ENCODE measurements around the gene ZNF785. TPM values are rescaled to one million over a fixed set of nuclear protein-coding genes. Genes with fewer than 3 reads are reported as not detected.

ZNF785 gene
- total RNA-seq, 3 donors from 2014 or later (not counting 1 experiment from before 2014, with no cell fraction given) = 7.5 to 15.2 (median 10.4) TPM

GRCh38 chr16:30609002-30609925 lies 23.8 kb upstream of the ZNF785 start:
- TF ChIP-seq CTCF (IDR thresholded peaks at IDR 0.05) = no peak

GRCh38 chr16:30606004-30606403 lies 20.5 kb upstream of the ZNF785 start:
- Mint-ChIP-seq H3K9me3 (no peaks in the 10 kb centered on the region), H3K27me3 (ENCODE audit: low read depth in 2 of 2) (no peaks in the 10 kb centered on the region), H3K36me3 (no peaks in the 10 kb centered on the region), H3K4me1 (peaks cover 5 to 14% of the 10 kb centered on the region in 2 donors), H3K27ac (no peak overlapping the region), H3K4me3 (no peak overlapping the region)
- 88% methylated on average over 1 of the region's 3 CpGs for WGBS (ENCODE audit: insufficient coverage)
- Histone ChIP-seq H3K27ac (ENCODE audit: low read length) (no peak overlapping the region), H3K4me1 (ENCODE audit: control insufficient read depth, insufficient read depth, low read length) (peaks cover 20% of the 10 kb centered on the region), H3K9me3 (ENCODE audit: control insufficient read depth, insufficient read depth, low read length) (no peaks in the 10 kb centered on the region), H3K4me3 (ENCODE audit: low read length) (no peak overlapping the region), H3K36me3 (ENCODE audit: control insufficient read depth, insufficient read depth, low read length) (peaks cover 26% of the 10 kb centered on the region), H3K27me3 (ENCODE audit: control insufficient read depth, insufficient read depth, low read length) (no peaks in the 10 kb centered on the region)
- TF ChIP-seq CTCF (IDR thresholded peaks at IDR 0.05) = no peak
- intact Hi-C loops (cut with micrococcal nuclease) = no loop called here
- ATAC-seq (no peak), DNase-seq (no peak)

More at GRCh38 chr16:30609002-30609925, 23.8 kb upstream of the ZNF785 start:
- Histone ChIP-seq H3K4me1 (ENCODE audit: control insufficient read depth, insufficient read depth, low read length) (peaks cover 20% of the 10 kb centered on the region), H3K36me3 (ENCODE audit: control insufficient read depth, insufficient read depth, low read length) (peaks cover 10% of the 10 kb centered on the region), H3K4me3 (ENCODE audit: low read length) (peak overlapping the region; percentile 62), H3K27me3 (ENCODE audit: control insufficient read depth, insufficient read depth, low read length) (no peaks in the 10 kb centered on the region), H3K27ac (ENCODE audit: low read length) (peak overlapping the region; percentile 82), H3K9me3 (ENCODE audit: control insufficient read depth, insufficient read depth, low read length) (no peaks in the 10 kb centered on the region)
- Mint-ChIP-seq H3K9me3 (no peaks in the 10 kb centered on the region), H3K4me1 (peaks cover 5 to 14% of the 10 kb centered on the region in 2 donors), H3K4me3 (peak overlapping the region; percentile 96), H3K27me3 (ENCODE audit: low read depth in 2 of 2) (no peaks in the 10 kb centered on the region), H3K27ac (peak overlapping the region; percentile 91 to 96), H3K36me3 (no peaks in the 10 kb centered on the region)
- peak in 1 of 2 donors; percentile 58 for DNase-seq
- intact Hi-C loops (cut with micrococcal nuclease) = no loop called here
- peak in 2 of 3 donors; percentile 41 to 62 for ATAC-seq
- 20% methylated on average over 39 of the region's 40 CpGs for WGBS (ENCODE audit: insufficient coverage)

- no peak overlapping the region for H3K27ac ChIP-seq (ENCODE audit: low read length)
- Mint-ChIP-seq H3K36me3 (no peaks in the 10 kb centered on the region), H3K4me1 (peaks cover under 1 to 9% of the 10 kb centered on the region in 2 donors), H3K9me3 (no peaks in the 10 kb centered on the region), H3K27ac (no peak overlapping the region), H3K4me3 (no peak overlapping the region), H3K27me3 (ENCODE audit: low read depth in 2 of 2) (no peaks in the 10 kb centered on the region)
- intact Hi-C loops (cut with micrococcal nuclease) = no loop called here
- H3K4me1 ChIP-seq (ENCODE audit: control insufficient read depth, insufficient read depth, low read length) = peaks cover 13% of the 10 kb centered on the region
- no peak for ATAC-seq
- H3K27me3 ChIP-seq (ENCODE audit: control insufficient read depth, insufficient read depth, low read length) = no peaks in the 10 kb centered on the region
- no peak overlapping the region for H3K4me3 ChIP-seq (ENCODE audit: low read length)
- WGBS (ENCODE audit: insufficient coverage) = 91% methylated on average over 15 of the region's 15 CpGs
- no peaks in the 10 kb centered on the region for H3K9me3 ChIP-seq (ENCODE audit: control insufficient read depth, insufficient read depth, low read length)
- no peak for DNase-seq
- H3K36me3 ChIP-seq (ENCODE audit: control insufficient read depth, insufficient read depth, low read length) = peaks cover 26% of the 10 kb centered on the region
- no peak for TF ChIP-seq CTCF (IDR thresholded peaks at IDR 0.05)
Observed at GRCh38 chr16:30605158-30605557, 19.7 kb upstream of the ZNF785 start.

Data from natural killer cell (primary cell).